CD4-positive, alpha-beta T cell (primary cell): ENCODE results near the gene STK40. TPM values are rescaled to one million over a fixed set of nuclear protein-coding genes. Genes with fewer than 3 reads are reported as not detected.

Experiments
- ATAC-seq: fragments of 200-7000 bp; cut with Tn5 transposase; one replicate; pipeline ENCODE4 v1.10.0; 2022; ENCODE audit warnings: mild to moderate bottlenecking; ENCODE audit not compliant: poor library complexity
- CTCF ChIA-PET: fragments of 350-600 bp; sonication (Branson Sonifier 250); formaldehyde crosslinking; loops from one replicate; lab custom pipeline; 2021; ENCODE audit warnings: antibody characterized with exemption, inconsistent platforms; lab: Charles Lee
- POLR2A ChIA-PET: fragments of 350-600 bp; sonication (Branson Sonifier 250); formaldehyde crosslinking; loops from one replicate; lab custom pipeline; 2021; ENCODE audit warnings: antibody characterized with exemption, inconsistent platforms; lab: Charles Lee
- DNase-seq, 14 experiments: peaks; one replicate each; pipeline ENCODE4 v3.0.0-alpha.2; 2013 to 2020; ENCODE audit warnings: mixed read lengths in 2 of 14
- H3K27ac ChIP-seq, 2 donors: one replicate each; pipeline versions ENCODE4 v1.5.1 to v1.7.0; 2013; ENCODE audit warnings: low read length in 2 of 2, low read depth in 1 of 2, mild to moderate bottlenecking in 1 of 2
- H3K27me3 ChIP-seq, 2 experiments: 1 replicate in 1 of 2; 2 replicates in 1 of 2; pipeline versions ENCODE4 v1.6.1 to v1.7.0; 2013; ENCODE audit warnings: low read length in 2 of 2, control low read depth in 1 of 2, mild to moderate bottlenecking in 1 of 2, moderate library complexity in 1 of 2; ENCODE audit not compliant: insufficient read depth in 2 of 2, control insufficient read depth in 1 of 2
- H3K36me3 ChIP-seq: one replicate; pipeline ENCODE4 v1.6.1; 2013; ENCODE audit warnings: low read length, control low read depth; ENCODE audit not compliant: insufficient read depth
- H3K4me1 ChIP-seq: one replicate; pipeline ENCODE4 v1.6.1; 2013; ENCODE audit warnings: low read length, control low read depth; ENCODE audit not compliant: insufficient read depth
- H3K4me3 ChIP-seq: one replicate; pipeline ENCODE4 v1.5.1; 2013; ENCODE audit warnings: mild to moderate bottlenecking, low read length, moderate library complexity
- H3K9me3 ChIP-seq, 2 experiments: 1 replicate in 1 of 2; 2 replicates in 1 of 2; pipeline versions ENCODE4 v1.6.1 to v1.7.0; 2013; ENCODE audit warnings: low read length in 2 of 2, mild to moderate bottlenecking in 2 of 2, control low read depth in 1 of 2, moderate library complexity in 1 of 2; ENCODE audit not compliant: control insufficient read depth in 1 of 2, insufficient read depth in 1 of 2
- H3K27ac Mint-ChIP-seq: one replicate; pipeline ENCODE4 v1.8.0; 2020; ENCODE audit warnings: mixed read lengths
- H3K27me3 Mint-ChIP-seq: one replicate; pipeline ENCODE4 v1.8.0; 2021; ENCODE audit warnings: mixed read lengths
- H3K36me3 Mint-ChIP-seq: one replicate; pipeline ENCODE4 v1.8.0; 2021; ENCODE audit warnings: low read depth, mixed read lengths
- H3K4me1 Mint-ChIP-seq: one replicate; pipeline ENCODE4 v1.8.0; 2021; ENCODE audit warnings: low read depth, mixed read lengths
- H3K4me3 Mint-ChIP-seq: one replicate; pipeline ENCODE4 v1.8.0; 2020; ENCODE audit warnings: mild to moderate bottlenecking, mixed read lengths
- H3K9me3 Mint-ChIP-seq: one replicate; pipeline ENCODE4 v1.8.0; 2020; ENCODE audit warnings: mixed read lengths
- CTCF ChIP-seq: fragments of 200-600 bp; IDR thresholded peaks from one replicate; pipeline ENCODE4 v1.8.0; 2022; ENCODE audit warnings: antibody characterized with exemption, mild to moderate bottlenecking
- intact Hi-C, 2 experiments: fragments of 100-400 bp; cut with DNase I in 1 of 2; cut with micrococcal nuclease in 1 of 2; formaldehyde crosslinking; loops; one replicate each; pipeline versions ENCODE4 v1.15.1 to v1.9.0; 2023 to 2025; cut with DNase I, micrococcal nuclease
- total RNA-seq, 174 experiments: library from RNA in 2 of 174; stranded (reverse) in 2 of 174; gene quantifications; one replicate each; pipeline ENCODE4 v1.2.3 and lab custom pipeline; 2021 to 2026

Gene STK40
- total RNA-seq, 2 experiments from 2014 or later = 17.8 to 20.7 TPM

- H3K4me3 Mint-ChIP-seq = no peak overlapping the region
Measured at GRCh38 chr1:36377791-36378492, 7.8 kb downstream of the STK40 start.

GRCh38 chr1:36372617-36373016 lies 13.1 kb downstream of the STK40 start:
- Mint-ChIP-seq H3K36me3 (peaks cover 16% of the 10 kb centered on the region), H3K27me3 (no peaks in the 10 kb centered on the region), H3K4me3 (peak overlapping the region; percentile 30), H3K4me1 (peaks cover 73% of the 10 kb centered on the region), H3K9me3 (no peaks in the 10 kb centered on the region), H3K27ac (peak overlapping the region; percentile 27)
- Histone ChIP-seq H3K4me1 (peaks cover 85% of the 10 kb centered on the region), H3K27me3 (no peaks in the 10 kb centered on the region), H3K36me3 (peaks cover 11% of the 10 kb centered on the region), H3K27ac (peak overlapping the region in 1 of 2 donors; percentile 80), H3K4me3 (no peak overlapping the region), H3K9me3 (no peaks in the 10 kb centered on the region)
- DNase-seq (no peak), ATAC-seq (no peak)
- no peak for TF ChIP-seq CTCF
- ChIA-PET POLR2A (no interaction called here), CTCF (no interaction called here)
- intact Hi-C loops = no loop called here

More at GRCh38 chr1:36377791-36378492, 7.8 kb downstream of the STK40 start:
- Histone ChIP-seq H3K27me3 (no peaks in the 10 kb centered on the region), H3K4me3 (no peak overlapping the region), H3K27ac (peak overlapping the region; percentile 32 to 35), H3K9me3 (no peaks in the 10 kb centered on the region), H3K4me1 (peaks cover 86% of the 10 kb centered on the region), H3K36me3 (peaks cover 18% of the 10 kb centered on the region)
- intact Hi-C loops = no loop called here
- CTCF ChIA-PET = interaction anchor here (1.5 to 1.7 kb wide), 2 partner anchors 9 to 35 kb away, joined by 5 to 8 read pairs; no protein-coding TSS in a partner anchor
- H3K9me3 Mint-ChIP-seq = no peaks in the 10 kb centered on the region
- H3K4me1 Mint-ChIP-seq = peaks cover 86% of the 10 kb centered on the region
- peak overlapping the region; percentile 59 for H3K27ac Mint-ChIP-seq
- POLR2A ChIA-PET = interaction anchor here (0.7 to 1.6 kb wide), 3 partner anchors 11 to 42 kb away, joined by 4 to 8 read pairs (median 6); partner anchors contain the start of gene LSM10
- no peak for TF ChIP-seq CTCF
- peak in 2 of 14 experiments; percentile 26 to 32 for DNase-seq
- ATAC-seq = peak; percentile 17
- peaks cover 14% of the 10 kb centered on the region for H3K36me3 Mint-ChIP-seq
- H3K27me3 Mint-ChIP-seq = no peaks in the 10 kb centered on the region

- intact Hi-C loops = loop anchor here (1.0 to 5.0 kb wide), 8 partner anchors 16 to 62 kb away; partner anchors contain the start of genes SH3D21 (in 2 of the 2), EVA1B (in 1 of the 2) and STK40 (in 1 of the 2)
- Mint-ChIP-seq H3K27me3 (no peaks in the 10 kb centered on the region), H3K4me3 (peak overlapping the region; percentile 14), H3K9me3 (no peaks in the 10 kb centered on the region), H3K27ac (peak overlapping the region; percentile 88), H3K36me3 (peaks cover 20% of the 10 kb centered on the region), H3K4me1 (peaks cover 78% of the 10 kb centered on the region)
- peaks cover 10% of the 10 kb centered on the region for H3K36me3 ChIP-seq
- peak overlapping the region; percentile 3 to 54 for H3K27ac ChIP-seq
- no peaks in the 10 kb centered on the region for H3K27me3 ChIP-seq
- ATAC-seq (peak; percentile 54), DNase-seq (peak; percentile 76 to 91 (median 84))
- H3K9me3 ChIP-seq = no peaks in the 10 kb centered on the region
- TF ChIP-seq CTCF = peak; percentile 91
- peaks cover 79% of the 10 kb centered on the region for H3K4me1 ChIP-seq
- no peak overlapping the region for H3K4me3 ChIP-seq
- ChIA-PET POLR2A (interaction anchor here (1.0 to 5.2 kb wide), 9 partner anchors 10 to 145 kb away, joined by 4 to 73 read pairs (median 6); partner anchors contain the start of genes EVA1B, LSM10, SH3D21 and STK40), CTCF (interaction anchor here (0.6 to 4.5 kb wide), 24 partner anchors 8 to 1072 kb away, joined by 3 to 43 read pairs (median 4); partner anchors contain the start of genes LSM10, MRPS15, SH3D21 and STK40)
Measured at GRCh38 chr1:36369061-36369861, 16.5 kb downstream of the STK40 start.
